GM21367 (cell line): ENCODE measurements around the gene CNTN4.

Source experiments
- ATAC-seq: cut with Tn5 transposase; IDR thresholded peaks from one replicate; pipeline ENCODE4 v1.9.1; 2021; ENCODE audit not compliant: unreplicated experiment

CNTN4 gene

GRCh38 chr3:2148561-2149340 is 50.1 kb downstream of the CNTN4 start:
- no peak for ATAC-seq

- no peak for ATAC-seq
Observed at GRCh38 chr3:2153053-2153452, 54.4 kb downstream of the CNTN4 start.

GRCh38 chr3:2153547-2153946 is 54.9 kb downstream of the CNTN4 start:
- ATAC-seq, result no peak

GRCh38 chr3:2154621-2155020 is 56.0 kb downstream of the CNTN4 start:
- ATAC-seq, result no peak

GRCh38 chr3:2156244-2156847 is 57.7 kb downstream of the CNTN4 start:
- ATAC-seq, result peak; percentile 91

- ATAC-seq, result no peak
Observed at GRCh38 chr3:2158828-2159227, 60.2 kb downstream of the CNTN4 start.

GRCh38 chr3:2166552-2166951 is 67.9 kb downstream of the CNTN4 start:
- no peak for ATAC-seq

- ATAC-seq, result no peak
Observed at GRCh38 chr3:2172561-2173171, 74.0 kb downstream of the CNTN4 start.

- ATAC-seq, result no peak
Observed at GRCh38 chr3:2180634-2181033, 82.0 kb downstream of the CNTN4 start.

GRCh38 chr3:2198776-2199279 is 100.2 kb downstream of the CNTN4 start:
- no peak for ATAC-seq

GRCh38 chr3:2204054-2204453 is 105.4 kb downstream of the CNTN4 start:
- ATAC-seq, result no peak

GRCh38 chr3:2205692-2206091 is 107.0 kb downstream of the CNTN4 start:
- no peak for ATAC-seq

GRCh38 chr3:2206536-2206935 is 107.9 kb downstream of the CNTN4 start:
- no peak for ATAC-seq

- ATAC-seq, result no peak
Observed at GRCh38 chr3:2211568-2211967, 112.9 kb downstream of the CNTN4 start.

GRCh38 chr3:2212206-2212605 is 113.5 kb downstream of the CNTN4 start:
- no peak for ATAC-seq

- no peak for ATAC-seq
Observed at GRCh38 chr3:2218375-2218774, 119.7 kb downstream of the CNTN4 start.

GRCh38 chr3:2218816-2219215 is 120.2 kb downstream of the CNTN4 start:
- no peak for ATAC-seq

- no peak for ATAC-seq
Observed at GRCh38 chr3:2236203-2236602, 137.5 kb downstream of the CNTN4 start.

- ATAC-seq, result no peak
Observed at GRCh38 chr3:2244137-2244536, 145.5 kb downstream of the CNTN4 start.

- no peak for ATAC-seq
Observed at GRCh38 chr3:2246873-2247648, 148.4 kb downstream of the CNTN4 start.

GRCh38 chr3:2247831-2248230 is 149.2 kb downstream of the CNTN4 start:
- no peak for ATAC-seq
